Glutamatergic neuron (in vitro differentiated cells): ENCODE data around the gene PLA2G1B. TPM values are rescaled to one million over a fixed set of nuclear protein-coding genes. Genes with fewer than 3 reads are reported as not detected.

Source experiments
- DNase-seq: peaks from one replicate; pipeline ENCODE4 v3.0.0; 2022
- H3K27ac Mint-ChIP-seq: one replicate; pipeline ENCODE4 v1.8.0; 2020; ENCODE audit warnings: mild to moderate bottlenecking, mixed read lengths, inconsistent platforms; ENCODE audit not compliant: unreplicated experiment
- H3K27me3 Mint-ChIP-seq: one replicate; pipeline ENCODE4 v1.8.0; 2020; ENCODE audit warnings: mild to moderate bottlenecking, moderate library complexity, mixed read lengths, inconsistent platforms; ENCODE audit not compliant: unreplicated experiment
- H3K36me3 Mint-ChIP-seq: one replicate; pipeline ENCODE4 v1.8.0; 2020; ENCODE audit warnings: mild to moderate bottlenecking, mixed read lengths, inconsistent platforms; ENCODE audit not compliant: unreplicated experiment
- H3K4me1 Mint-ChIP-seq: one replicate; pipeline ENCODE4 v1.8.0; 2020; ENCODE audit warnings: mild to moderate bottlenecking, low read depth, mixed read lengths, inconsistent platforms; ENCODE audit not compliant: unreplicated experiment
- H3K4me3 Mint-ChIP-seq: one replicate; pipeline ENCODE4 v1.8.0; 2020; ENCODE audit warnings: mild to moderate bottlenecking, mixed read lengths, inconsistent platforms; ENCODE audit not compliant: unreplicated experiment
- H3K9me3 Mint-ChIP-seq: one replicate; pipeline ENCODE4 v1.8.0; 2020; ENCODE audit warnings: mild to moderate bottlenecking, moderate library complexity, mixed read lengths, inconsistent platforms; ENCODE audit not compliant: unreplicated experiment
- total RNA-seq: library from RNA; stranded (reverse); fragmentation: NEBNext Ultra II Directional; extraction: Animal tissue kit (Norgen Biotek cat#: 25700); gene quantifications from one replicate; pipeline ENCODE4 v1.2.1, GENCODE V29; 2021; ENCODE audit not compliant: unreplicated experiment
- TF ChIP-seq, protein P1 (sequence below): fragments of 200-600 bp; sonication (generic); IDR thresholded peaks from one replicate; pipeline ENCODE4 v1.5.0; 2021; ENCODE audit not compliant: partially characterized antibody, unreplicated experiment

The PLA2G1B gene
- total RNA-seq, 1 donor from 2014 or later, result not detected

GRCh38 chr12:120328228-120328627, 649 bp upstream of the PLA2G1B start:
- TF ChIP-seq, protein P1, sequence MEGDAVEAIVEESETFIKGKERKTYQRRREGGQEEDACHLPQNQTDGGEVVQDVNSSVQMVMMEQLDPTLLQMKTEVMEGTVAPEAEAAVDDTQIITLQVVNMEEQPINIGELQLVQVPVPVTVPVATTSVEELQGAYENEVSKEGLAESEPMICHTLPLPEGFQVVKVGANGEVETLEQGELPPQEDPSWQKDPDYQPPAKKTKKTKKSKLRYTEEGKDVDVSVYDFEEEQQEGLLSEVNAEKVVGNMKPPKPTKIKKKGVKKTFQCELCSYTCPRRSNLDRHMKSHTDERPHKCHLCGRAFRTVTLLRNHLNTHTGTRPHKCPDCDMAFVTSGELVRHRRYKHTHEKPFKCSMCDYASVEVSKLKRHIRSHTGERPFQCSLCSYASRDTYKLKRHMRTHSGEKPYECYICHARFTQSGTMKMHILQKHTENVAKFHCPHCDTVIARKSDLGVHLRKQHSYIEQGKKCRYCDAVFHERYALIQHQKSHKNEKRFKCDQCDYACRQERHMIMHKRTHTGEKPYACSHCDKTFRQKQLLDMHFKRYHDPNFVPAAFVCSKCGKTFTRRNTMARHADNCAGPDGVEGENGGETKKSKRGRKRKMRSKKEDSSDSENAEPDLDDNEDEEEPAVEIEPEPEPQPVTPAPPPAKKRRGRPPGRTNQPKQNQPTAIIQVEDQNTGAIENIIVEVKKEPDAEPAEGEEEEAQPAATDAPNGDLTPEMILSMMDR, result no peak

GRCh38 chr12:120324841-120325417, 2.6 kb downstream of the PLA2G1B start:
- Mint-ChIP-seq H3K36me3 (no peaks in the 10 kb centered on the region), H3K27ac (no peak overlapping the region), H3K9me3 (no peaks in the 10 kb centered on the region), H3K4me1 (peaks cover 2% of the 10 kb centered on the region), H3K27me3 (no peaks in the 10 kb centered on the region), H3K4me3 (no peak overlapping the region)
- DNase-seq, result no peak
- TF ChIP-seq, protein P1, result no peak

More at GRCh38 chr12:120328228-120328627, 649 bp upstream of the PLA2G1B start:
- no peak for DNase-seq
- H3K9me3 Mint-ChIP-seq, result peaks cover 2% of the 10 kb centered on the region
- H3K27me3 Mint-ChIP-seq, result no peaks in the 10 kb centered on the region
- H3K36me3 Mint-ChIP-seq, result no peaks in the 10 kb centered on the region
- no peak overlapping the region for H3K4me3 Mint-ChIP-seq
- H3K27ac Mint-ChIP-seq, result no peak overlapping the region
- peaks cover 2% of the 10 kb centered on the region for H3K4me1 Mint-ChIP-seq

DNA sequence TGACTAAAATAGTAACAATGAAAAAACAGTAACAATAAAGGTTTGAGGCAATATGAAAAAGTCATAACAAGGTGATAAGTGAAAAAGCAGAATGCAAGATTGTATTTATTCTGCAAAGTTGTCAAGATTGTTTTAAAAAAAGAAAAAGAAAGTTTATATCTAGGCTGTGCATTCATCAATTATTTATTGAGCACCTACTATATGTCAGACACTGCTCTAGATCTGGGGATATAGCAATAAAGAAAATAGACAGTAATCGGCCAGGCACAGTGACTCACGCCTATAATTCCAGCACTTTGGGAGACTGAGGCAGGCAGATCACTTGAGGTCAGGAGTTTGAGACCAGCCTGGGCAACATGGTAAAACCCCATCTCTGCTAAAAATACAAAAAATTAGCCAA, 3.8 kb downstream of the PLA2G1B start:
- DNase-seq, result no peak
- Mint-ChIP-seq H3K27me3 (no peaks in the 10 kb centered on the region), H3K27ac (no peak overlapping the region), H3K9me3 (no peaks in the 10 kb centered on the region), H3K4me1 (peaks cover 2% of the 10 kb centered on the region), H3K36me3 (no peaks in the 10 kb centered on the region), H3K4me3 (no peak overlapping the region)
- TF ChIP-seq, protein P1, result no peak

DNA sequence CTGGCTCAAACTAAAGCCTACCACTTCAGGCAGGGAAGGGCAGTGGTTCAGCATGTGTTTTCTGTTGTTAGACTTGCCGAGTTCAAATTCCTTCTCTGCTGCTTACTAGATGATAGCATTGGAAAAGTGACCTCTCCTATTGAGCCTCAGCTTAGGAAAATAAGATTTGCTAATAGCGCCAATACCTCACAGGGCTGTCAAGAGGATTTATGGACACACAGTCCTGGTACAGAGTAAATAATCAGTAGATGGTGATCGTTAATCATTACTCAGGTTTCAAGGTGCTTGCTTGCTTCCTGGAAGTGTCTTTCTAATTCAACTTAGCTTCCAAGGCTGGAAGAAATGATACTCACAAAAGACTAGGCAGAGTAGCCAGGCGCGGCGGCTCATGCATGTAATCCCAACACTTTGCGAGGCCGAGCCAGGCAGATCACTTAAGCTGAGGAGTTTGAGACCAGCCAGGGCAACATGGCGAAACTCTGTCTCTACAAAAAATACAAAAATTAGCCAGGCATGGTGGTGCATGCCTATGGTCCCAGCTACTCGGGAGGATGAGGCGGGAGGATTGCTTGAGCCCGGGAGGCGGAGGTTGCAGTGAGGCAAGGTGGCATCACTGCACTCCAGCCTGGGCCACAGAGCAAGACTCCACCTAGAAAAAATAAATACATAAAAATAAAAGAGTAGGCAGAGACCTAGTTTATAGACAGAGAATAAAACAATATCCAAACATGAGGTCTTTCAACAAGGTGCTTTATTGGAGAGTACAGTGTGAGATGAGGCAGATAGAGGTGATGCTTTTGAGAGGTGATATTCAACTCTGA, 6.0 kb downstream of the PLA2G1B start:
- no peak for DNase-seq
- no peaks in the 10 kb centered on the region for H3K27me3 Mint-ChIP-seq
- no peak overlapping the region for H3K4me3 Mint-ChIP-seq
- TF ChIP-seq, protein P1, result no peak
- H3K36me3 Mint-ChIP-seq, result no peaks in the 10 kb centered on the region
- no peak overlapping the region for H3K27ac Mint-ChIP-seq
- H3K9me3 Mint-ChIP-seq, result peaks cover 3% of the 10 kb centered on the region
- H3K4me1 Mint-ChIP-seq, result peaks cover 5% of the 10 kb centered on the region
